GM10847 (cell line): Measurements from ENCODE around the gene CCDC85A.

Experiments used
- POLR2A ChIP-seq: IDR thresholded peaks from 2 replicates; pipeline ENCODE4 v1.6.1; 2011; ENCODE audit not compliant: insufficient read length; ENCODE audit errors: extremely low read depth

Gene CCDC85A

DNA sequence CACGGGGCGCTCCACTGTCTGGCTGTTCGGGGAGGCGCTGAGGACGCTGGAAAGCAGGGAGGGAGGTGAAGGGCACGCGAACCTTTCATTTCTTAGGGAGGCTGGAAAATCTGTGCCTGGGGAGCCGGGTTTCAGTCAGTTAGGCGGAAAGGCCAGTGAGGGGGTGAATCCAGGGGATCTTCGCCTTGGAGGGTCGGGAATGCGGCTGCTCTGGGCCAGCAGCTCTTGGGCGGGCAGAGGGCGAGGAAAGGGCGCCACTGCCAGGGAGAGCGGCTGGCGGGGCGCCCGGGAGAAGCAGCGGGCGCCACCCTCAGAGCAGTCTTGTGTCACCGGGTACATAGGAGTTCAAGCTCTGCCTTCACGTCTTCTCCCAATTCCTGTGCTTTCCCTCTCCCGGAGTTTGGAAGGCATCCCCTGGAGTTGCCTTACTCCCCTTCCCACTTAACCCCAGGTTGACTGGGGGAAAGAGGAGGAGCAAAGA, 1.4 kb downstream of the CCDC85A start:
- no peak for TF ChIP-seq POLR2A

- no peak for TF ChIP-seq POLR2A
These were observed 1.8 kb downstream of the CCDC85A start for GRCh38 chr2:56185582-56186046.

GRCh38 chr2:56191617-56192016, 7.8 kb downstream of the CCDC85A start:
- no peak for TF ChIP-seq POLR2A

DNA sequence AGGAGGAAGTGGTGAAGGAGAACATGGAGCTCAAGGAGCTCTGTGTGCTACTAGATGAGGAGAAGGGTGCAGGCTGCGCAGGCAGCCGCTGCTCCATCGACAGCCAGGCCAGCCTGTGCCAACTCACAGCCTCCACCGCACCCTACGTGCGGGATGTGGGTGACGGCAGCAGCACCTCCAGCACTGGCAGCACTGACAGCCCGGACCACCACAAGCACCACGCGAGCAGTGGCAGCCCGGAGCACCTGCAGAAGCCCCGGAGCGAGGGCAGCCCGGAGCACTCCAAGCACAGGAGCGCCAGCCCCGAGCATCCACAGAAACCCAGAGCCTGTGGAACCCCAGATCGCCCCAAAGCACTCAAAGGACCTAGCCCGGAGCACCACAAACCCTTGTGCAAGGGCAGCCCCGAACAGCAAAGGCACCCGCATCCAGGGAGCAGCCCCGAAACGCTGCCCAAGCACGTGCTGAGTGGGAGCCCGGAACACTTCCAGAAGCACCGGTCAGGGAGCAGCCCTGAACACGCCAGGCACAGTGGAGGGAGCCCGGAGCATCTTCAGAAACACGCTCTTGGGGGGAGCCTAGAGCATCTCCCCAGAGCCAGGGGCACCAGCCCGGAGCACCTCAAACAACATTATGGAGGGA, 9.0 kb downstream of the CCDC85A start:
- TF ChIP-seq POLR2A = no peak

GRCh38 chr2:56195563-56195962, 11.8 kb downstream of the CCDC85A start:
- no peak for TF ChIP-seq POLR2A

DNA sequence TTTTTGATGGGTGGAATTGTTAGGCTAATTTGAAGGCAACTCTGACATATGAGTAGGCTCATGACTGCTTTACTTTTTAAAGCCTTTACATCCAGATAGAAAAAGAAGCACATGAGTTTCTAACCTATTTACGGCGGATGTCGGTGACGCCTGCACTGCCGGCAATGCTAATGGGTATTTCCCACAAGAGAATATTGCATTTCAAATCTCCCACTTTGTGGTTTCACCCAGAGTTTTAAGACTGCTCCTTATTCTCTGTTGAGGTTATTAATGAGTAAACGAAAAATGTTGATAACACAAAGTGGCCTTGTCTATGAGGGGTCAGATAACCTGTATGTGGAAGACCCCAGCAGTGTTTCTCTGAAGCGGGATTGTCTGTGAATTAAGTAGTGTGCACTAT, 14.0 kb downstream of the CCDC85A start:
- no peak for TF ChIP-seq POLR2A

DNA sequence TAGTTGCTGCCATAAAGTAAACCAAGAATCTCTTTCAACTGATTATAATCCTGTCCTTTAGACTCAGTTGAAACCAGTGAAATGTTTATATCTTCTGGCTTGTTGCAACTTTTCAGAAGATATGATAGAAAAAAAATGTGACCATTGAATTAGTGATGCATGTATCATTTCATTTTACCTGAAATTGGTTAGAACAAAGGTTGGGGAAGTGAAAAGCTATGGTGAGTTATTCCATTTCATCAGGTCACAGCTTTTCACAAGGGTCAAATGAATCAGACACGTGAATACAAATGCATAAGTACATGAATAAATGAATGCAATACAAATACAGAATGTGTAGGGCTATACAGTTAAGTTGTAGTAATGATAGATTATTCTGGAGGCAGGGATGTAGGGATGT, 15.1 kb downstream of the CCDC85A start:
- no peak for TF ChIP-seq POLR2A

- TF ChIP-seq POLR2A = no peak
These were observed 15.7 kb downstream of the CCDC85A start for GRCh38 chr2:56199492-56199891.

GRCh38 chr2:56202381-56203121, 18.8 kb downstream of the CCDC85A start:
- TF ChIP-seq POLR2A = no peak

- no peak for TF ChIP-seq POLR2A
These were observed 20.8 kb downstream of the CCDC85A start for GRCh38 chr2:56204556-56204955.

DNA sequence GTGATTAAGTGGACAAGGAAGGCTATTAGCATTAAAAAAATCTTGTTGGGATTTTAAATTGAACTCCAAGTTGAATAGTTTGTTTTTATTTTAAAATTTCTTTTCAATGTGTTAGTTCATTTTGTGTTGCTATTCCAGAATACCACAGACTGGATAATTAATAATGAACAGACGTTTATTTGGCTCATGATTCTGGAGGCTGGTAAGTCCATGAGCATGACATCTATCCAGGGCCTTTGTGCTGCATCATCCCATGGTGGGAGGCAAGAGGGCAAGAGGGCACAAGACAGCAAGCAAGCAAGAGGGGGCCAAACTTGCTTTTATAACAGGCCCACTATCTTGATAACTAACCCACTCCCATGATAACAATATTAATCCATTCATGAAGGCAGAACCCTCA, 22.5 kb downstream of the CCDC85A start:
- no peak for TF ChIP-seq POLR2A

DNA sequence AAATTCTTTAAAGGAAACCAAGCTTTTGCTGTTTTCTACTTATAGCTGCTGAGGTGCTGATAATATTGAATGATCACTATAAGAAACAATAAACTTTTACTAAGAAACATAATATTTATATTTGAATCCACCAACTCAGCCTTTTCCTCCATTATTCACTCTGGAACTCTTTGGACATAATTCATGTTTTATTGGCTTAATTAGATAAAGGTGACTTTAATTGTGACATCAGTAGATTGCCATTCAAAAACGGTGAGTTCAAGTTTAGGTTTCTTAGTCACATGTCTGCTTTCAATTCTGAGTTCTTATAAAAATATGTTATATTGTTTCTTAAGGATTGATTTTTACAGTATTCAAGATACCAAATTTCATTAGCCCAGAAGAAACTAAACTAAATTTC, 24.0 kb downstream of the CCDC85A start:
- TF ChIP-seq POLR2A = no peak

GRCh38 chr2:56208380-56208779, 24.6 kb downstream of the CCDC85A start:
- no peak for TF ChIP-seq POLR2A

DNA sequence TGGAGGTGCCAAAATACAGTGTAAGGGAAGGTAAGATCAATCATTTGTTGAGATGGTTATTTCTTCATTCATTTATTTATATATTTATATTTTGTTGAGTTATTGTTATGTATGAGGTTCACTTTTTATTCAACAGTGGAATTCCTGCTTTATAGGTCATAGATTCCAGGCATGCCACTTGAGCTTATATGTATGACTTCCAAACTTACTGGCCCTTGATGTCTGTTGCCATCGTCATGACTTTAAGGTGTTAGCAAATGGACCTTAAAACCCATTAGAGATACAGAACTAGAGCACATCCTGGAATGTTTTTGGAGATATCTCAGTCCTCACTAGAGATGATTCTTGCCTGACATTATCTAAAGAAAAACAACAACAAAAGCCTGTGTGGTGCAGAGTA, 25.9 kb downstream of the CCDC85A start:
- TF ChIP-seq POLR2A = no peak

GRCh38 chr2:56210291-56210690, 26.5 kb downstream of the CCDC85A start:
- TF ChIP-seq POLR2A = no peak

DNA sequence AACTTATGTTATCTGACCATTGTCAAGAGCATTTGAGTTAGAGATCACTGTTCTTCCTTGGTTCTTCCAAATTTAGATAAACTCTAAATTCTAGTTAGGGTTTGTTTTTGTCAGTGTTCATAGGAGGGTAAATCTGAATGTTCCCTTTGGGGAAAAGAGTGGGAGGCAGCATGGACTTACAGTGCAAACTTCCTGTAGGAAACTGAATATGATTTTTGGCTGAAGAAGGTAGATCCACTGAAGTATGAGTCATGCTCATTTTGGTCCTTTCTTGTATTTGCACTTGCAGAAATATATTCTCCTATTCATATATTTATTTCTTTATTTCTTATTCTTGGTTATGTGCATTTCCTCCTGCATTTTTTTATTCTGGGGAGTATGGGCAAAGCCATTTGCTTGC, 27.3 kb downstream of the CCDC85A start:
- TF ChIP-seq POLR2A = no peak
